Stimulated activated CD4-positive, alpha-beta T cell treated with anti-CD3 and anti-CD28 coated beads, Interleukin-4, amount 100 ng/mL, for 48 hours (primary cell): ENCODE results near the gene FADS3.
A peak's percentile ranks its signal among the peaks of the same experiment; 100 is the strongest.

Experiments
- DNase-seq, 2 donors: peaks; one replicate each; pipeline ENCODE4 v3.0.0-alpha.2; 2020; ENCODE audit warnings: low read depth in 2 of 2

The FADS3 gene

GRCh38 chr11:61880031-61880430, 11.3 kb downstream of the FADS3 start:
- DNase-seq = no peak

GRCh38 chr11:61879152-61879551, 12.2 kb downstream of the FADS3 start:
- DNase-seq = no peak

- DNase-seq = no peak
Observed at GRCh38 chr11:61875698-61876097, 15.6 kb downstream of the FADS3 start.

GRCh38 chr11:61874853-61875252, 16.5 kb downstream of the FADS3 start:
- DNase-seq = no peak

GRCh38 chr11:61874377-61874809, 17.0 kb downstream of the FADS3 start:
- DNase-seq = no peak

GRCh38 chr11:61873588-61874376, 17.6 kb downstream of the FADS3 start:
- no peak for DNase-seq

- DNase-seq = no peak
Observed at GRCh38 chr11:61872935-61873565, 18.3 kb downstream of the FADS3 start.

- DNase-seq = peak; percentile 53 to 64
Observed at GRCh38 chr11:61871158-61871597, 20.2 kb downstream of the FADS3 start.

GRCh38 chr11:61870541-61871031, 20.8 kb downstream of the FADS3 start:
- DNase-seq = no peak

GRCh38 chr11:61869708-61870451, 21.5 kb downstream of the FADS3 start:
- no peak for DNase-seq

- no peak for DNase-seq
Observed at GRCh38 chr11:61869429-61869707, 22.0 kb downstream of the FADS3 start.

GRCh38 chr11:61868571-61869428, 22.5 kb downstream of the FADS3 start:
- no peak for DNase-seq

GRCh38 chr11:61866958-61867343, 24.4 kb downstream of the FADS3 start:
- DNase-seq = no peak

- DNase-seq = no peak
Observed at GRCh38 chr11:61866231-61866957, 25.0 kb downstream of the FADS3 start.

GRCh38 chr11:61864814-61865775, 26.2 kb downstream of the FADS3 start:
- DNase-seq = no peak

GRCh38 chr11:61863548-61864081, 27.7 kb downstream of the FADS3 start:
- no peak for DNase-seq

- no peak for DNase-seq
Observed at GRCh38 chr11:61862714-61863547, 28.4 kb downstream of the FADS3 start.

GRCh38 chr11:61861634-61862033, 29.7 kb downstream of the FADS3 start:
- DNase-seq = no peak
